T follicular helper cell (primary cell): ENCODE results near the gene LSM4.

Experiments
- DNase-seq: peaks from one replicate; pipeline ENCODE4 v3.0.0-alpha.2; 2020; ENCODE audit warnings: low read depth

Gene LSM4

DNA sequence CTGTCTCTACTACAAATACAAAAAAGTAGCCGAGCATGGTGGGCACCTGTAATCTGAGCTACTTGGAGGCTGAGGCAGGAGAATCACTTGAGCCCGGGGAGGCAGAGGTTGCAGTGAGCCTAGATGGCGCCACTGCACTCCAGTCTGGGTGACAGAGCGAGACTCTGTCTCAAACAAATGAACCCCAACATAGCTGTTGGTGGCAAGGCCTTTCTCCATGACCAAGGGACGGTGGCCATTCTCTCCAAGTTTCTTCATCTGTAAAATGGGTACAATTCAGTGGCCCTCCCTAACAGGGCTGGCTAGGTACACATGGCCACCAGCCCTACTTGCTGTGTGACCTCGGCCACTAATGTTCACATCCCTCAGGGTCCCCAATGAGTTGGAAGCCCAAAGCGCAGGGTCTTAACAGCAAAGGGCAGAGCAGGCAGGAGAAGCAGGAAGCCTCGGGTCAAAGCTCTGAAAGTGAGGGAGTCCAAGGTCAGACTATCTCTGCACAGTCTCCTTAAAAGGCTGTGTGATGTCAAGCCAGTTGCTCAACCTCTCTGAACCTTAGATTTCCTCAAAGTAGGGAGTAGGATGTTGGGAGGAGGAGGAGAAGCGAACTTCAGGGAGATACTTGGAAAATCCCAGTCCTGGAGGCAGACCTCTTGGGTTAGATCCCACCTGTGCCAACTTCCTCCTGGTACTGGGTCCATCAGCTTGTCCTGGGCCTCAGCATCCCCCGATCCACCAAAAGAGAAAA, 44.2 kb downstream of the LSM4 start:
- peak; percentile 55 for DNase-seq

DNA sequence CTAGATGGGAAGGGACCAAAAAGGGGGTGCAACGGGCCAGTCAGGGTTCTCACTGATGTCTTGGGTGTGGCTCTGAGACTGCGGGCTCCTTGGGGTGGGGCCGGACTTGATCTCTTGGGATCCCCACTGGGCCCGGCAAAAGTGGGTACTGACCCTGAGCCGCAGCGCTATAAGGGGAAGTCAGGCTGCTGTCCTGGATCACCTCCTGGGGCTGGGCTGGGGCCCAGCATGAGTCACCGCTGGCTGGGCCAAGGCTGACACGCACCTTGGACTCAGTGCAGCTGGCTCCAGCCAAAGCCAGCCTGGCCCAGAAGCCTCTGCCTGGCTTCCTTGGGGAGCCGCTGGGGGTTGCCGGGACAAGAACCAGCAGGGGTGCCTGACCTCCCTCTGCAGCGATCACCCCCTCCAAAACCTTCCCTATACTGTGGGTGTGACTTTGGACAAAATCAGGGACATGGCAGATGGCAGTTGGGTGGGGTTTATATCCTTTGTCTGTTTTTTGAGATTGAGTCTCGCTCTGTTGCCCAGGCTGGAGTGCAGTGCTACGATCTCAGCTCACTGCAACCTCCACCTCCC, 48.0 kb downstream of the LSM4 start:
- DNase-seq, result no peak

GRCh38 chr19:18274219-18274780, 48.6 kb downstream of the LSM4 start, which contains the start of gene IQCN:
Gene IQCN (minus strand): TSS chr19:18274452. CDS start chr19:18269478, 4,974 bp downstream.
- DNase-seq, result no peak

DNA sequence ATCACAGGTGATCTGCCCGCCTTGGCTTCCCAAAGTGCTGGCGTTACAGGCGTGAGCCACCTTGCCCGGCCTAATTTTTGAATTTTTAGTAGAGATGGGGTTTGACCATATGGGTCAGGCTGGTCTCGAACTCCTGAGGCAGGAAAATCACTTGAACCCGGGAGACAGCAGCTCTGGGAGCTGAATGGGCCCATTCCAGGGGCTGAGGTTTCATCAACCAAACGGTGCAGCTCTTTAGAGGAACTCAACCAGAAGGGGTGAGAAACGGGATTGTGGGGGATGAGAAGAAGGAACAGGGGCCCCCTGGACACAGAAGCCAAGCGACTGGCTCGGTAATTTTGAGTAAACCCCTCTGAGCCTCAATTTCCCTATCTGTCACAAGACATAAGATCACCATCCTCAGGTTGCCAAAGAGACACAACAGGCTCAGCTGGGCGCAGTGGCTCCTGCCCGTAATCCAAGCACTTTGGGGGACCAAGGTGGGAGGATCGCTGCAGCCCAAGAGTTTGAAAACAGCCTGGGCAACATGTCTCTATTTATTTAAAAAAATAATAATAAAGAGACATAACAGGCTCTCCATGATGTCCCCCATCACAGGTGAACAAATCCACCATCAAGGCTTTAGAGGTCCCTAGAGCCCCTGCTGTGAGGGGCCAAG, 49.2 kb downstream of the LSM4 start:
- no peak for DNase-seq

- DNase-seq, result no peak
Measured at GRCh38 chr19:18271433-18271841, 51.4 kb downstream of the LSM4 start.

DNA sequence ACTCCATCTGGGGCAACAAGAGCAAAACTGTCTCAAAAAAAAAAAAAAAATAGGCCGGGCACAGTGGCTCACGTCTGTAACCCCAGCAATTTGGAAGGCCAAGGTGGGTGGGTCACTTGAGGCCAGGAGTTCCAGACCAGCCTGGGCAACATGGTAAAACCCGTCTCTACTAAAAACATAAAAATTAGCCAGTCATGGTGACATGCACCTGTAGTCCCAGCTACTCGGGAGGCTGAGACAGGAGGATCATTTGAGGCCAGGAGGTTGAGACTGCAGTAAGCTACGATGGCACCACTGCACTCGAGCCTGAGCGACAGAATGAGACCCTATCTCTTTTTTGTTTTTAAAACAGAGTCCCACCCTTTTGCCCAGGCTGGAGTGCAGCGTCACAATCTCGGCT, 52.5 kb downstream of the LSM4 start:
- no peak for DNase-seq

- DNase-seq, result no peak
Measured at GRCh38 chr19:18269070-18269723, 53.7 kb downstream of the LSM4 start.

DNA sequence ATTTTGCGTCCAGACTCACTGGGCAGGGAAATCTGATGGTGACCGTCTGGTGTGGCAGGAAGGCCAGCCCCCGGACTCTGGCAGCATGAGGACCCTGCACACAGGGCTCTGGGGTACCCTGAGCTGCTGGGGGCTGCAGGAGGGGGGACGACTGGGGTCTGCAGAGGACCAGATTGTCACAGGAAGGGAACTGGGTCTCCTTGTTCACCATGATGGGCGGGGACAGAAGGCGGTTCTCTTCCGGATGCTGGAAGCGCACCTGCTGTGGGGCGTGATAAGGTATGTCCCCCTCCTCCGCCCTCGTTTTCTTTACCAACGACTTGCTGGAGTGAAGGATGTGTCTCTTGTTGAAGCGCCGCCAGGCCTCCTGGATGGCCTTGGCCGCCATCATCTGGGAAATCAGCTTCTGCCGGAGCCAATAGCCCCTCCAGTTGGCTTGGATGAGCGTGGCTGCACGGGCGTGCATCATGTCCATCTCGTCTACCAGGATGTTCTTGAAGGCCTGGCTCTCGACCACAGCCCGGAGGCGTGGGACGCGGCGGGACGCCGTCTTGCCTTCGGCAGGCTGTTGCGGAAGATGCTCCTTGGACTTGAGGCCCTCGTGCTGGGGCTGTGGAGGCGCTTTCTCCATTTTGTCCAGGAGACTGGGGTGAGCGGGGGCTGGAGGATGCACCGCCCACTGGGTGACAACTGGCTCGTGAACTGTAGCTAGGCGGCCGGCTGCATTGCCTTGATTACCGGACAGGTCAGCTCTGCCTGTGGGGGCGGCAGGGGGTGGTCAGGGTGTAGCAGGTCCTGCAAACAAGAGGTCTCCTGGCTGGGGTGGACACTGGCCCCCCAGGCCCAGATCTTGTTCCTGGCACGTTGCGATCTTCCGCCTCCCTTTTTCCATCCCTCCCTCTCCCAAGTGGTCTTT, 55.8 kb downstream of the LSM4 start:
- DNase-seq, result no peak

DNA sequence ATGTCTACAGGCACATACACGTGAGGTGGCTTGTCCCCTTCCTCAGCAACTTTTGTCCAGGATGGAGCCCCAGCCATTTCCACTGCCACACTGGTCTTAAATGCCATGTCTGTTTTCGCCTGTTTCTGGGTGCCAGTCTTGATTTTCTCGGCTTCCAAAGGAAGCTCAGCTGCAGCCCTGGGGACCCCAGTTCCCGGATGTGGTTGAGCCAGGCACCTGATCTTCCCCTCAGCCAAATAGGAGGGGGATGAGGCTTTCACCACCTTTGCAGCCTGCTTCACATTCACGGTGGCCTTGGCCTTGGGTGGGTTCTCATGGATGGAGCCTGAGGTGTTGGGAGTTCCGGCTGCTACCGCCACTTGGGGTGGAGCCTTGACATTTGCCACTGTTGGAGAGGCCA, 57.3 kb downstream of the LSM4 start:
- no peak for DNase-seq

DNA sequence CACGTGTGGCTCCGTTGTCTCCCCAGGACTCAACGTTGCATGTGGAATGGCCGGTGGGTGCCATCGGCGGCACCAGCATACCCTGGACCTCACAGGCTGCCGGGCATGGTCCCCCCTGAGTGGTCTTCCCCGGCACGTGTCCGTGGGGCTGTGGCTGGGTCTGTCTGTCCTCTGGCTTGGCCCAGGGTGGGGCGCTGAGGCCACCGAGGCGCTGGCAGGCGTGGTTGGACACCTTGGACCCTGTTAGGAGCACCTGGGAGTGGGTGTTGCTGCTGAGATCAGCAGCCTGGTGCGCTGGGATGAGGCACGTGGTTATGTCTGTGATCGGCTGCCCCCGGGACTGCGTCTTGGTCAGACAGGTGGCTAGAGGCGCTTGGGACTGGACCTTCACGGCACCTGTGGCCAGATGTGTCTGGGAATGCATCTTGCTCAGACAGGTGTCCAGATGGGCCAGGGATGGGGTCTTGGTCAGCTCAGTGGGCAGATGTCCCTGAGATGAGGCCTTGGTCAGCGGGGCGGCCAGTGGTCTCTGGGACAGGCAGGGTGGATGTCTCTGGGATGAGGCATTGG, 57.8 kb downstream of the LSM4 start:
- DNase-seq, result no peak

DNA sequence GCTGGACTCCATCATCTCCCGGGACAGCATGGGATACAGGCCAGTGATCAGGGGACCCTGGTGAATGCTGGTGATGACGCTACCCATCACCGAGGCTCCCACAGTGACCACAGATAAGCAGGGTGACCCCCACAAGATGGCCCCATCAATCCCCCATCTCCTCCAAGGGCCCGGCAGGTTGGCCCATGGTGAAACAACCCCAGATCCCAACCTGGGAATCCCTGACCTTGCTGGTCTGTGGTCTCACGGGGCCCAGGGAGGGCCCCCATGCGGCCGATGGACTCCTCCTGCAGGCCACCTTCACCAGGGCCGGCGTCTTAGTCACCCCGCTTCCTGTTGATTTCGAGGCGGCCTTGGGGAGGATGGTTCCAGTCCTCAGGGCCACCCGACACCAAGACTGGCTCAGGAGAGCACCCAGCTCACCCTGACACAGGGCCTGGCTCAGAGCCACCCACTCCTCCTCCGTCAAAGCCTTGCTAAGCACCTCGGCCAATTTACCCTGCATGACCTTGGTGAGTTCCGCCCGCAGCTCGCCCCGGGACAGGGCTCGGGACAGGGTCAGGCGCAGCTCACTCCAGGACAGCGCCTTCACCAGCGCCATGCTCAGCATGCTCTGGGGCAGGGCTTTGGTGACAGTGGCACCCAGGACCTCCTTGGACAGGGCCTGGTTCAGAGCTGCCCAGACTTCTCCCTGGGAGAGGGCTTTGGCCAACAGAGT, 58.6 kb downstream of the LSM4 start:
- no peak for DNase-seq

DNA sequence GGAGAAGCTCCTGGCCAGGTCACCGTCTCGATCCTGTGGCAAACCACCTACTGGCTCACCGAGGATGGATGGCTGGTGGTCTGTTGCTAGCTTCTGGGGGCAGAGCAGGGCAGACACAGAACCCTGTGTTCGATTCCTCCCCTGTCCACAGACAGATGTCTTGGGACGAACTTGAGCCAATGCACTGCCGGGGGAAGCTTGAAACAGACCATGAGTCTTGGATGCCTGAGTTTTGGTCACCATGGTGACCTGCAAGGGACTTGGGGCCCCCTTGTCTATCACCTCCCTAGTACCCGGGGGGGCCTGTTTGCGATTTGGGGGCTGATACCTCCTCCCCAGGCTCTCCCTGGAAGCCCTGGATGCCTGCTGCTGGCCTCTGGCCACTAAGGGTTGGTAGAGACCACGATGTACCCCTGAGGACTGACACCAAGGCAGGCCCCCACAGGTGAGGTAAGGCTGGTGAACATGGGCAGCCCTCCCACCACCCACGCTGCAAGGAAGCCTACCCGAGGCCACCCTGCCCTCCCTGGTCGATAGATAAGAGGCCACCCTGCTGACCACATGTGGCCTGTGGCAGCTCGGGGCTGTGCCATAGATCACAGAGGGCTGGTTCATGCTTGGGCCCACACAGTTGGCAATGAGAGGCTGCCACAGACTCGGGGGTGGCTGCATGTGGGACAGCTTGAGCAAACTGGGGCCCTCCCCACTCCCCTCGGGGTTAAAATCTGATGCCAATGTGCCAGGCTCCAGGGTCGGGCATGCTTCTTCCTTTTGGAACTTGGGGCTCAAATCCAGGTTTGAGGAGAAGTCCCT, 59.3 kb downstream of the LSM4 start:
- DNase-seq, result no peak

DNA sequence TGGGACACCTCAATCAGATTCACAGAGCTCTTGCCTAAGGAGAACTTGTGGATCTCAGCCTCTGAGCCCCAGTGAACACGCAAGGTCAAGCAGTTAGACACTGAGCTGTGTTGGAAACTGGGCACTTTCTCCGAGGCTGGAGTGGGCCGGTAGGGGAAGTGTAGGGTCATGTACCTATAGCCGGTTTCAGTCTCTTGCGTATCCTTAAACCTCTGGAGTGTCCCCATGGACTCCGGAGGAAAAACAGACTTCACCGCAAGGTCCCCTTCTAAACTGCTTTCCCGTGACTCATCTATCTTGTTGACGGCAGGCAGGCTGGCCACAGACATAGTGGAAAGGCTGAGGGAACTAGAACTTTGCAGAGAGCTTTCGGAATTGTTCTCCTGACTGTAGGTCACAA, 60.0 kb downstream of the LSM4 start:
- DNase-seq, result no peak

DNA sequence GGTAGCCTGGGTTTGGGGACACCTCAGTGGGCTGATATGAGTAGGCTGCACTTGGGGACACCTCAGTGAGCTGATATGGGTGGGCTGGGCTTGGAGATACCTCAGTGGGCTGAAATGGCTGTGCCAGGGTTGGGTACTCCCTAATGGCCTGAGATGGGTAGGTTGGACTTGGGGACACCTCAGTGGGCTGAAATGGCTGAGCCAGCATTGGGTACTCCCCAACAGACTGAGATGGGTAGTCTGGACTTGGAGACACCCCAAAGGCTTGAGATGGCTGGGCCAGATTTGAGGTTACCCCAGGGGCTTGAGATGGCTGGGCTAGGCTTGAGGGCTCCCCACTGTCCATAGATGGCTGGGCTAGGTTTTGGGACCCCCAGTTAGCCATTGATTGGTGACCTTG, 60.7 kb downstream of the LSM4 start:
- DNase-seq, result no peak

GRCh38 chr19:18261474-18261873, 61.4 kb downstream of the LSM4 start:
- DNase-seq, result no peak

DNA sequence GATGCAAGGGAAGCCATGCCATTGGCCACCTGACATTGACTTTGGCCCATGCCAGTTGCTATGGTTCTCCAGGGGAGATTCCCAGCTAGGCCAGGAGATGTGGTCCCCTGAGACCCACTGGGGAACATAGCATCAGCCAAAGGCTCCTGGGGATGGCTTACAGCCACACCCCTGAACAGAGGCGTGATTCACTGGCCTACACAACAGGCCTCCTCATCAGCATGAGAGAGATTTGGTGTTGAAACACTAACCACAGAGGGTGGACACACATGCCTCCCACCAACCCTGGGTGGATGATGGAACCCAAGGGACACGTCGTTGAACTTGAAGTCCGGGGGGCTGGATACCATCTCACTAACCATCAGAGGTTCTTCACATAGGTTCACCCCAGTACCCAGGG, 63.0 kb downstream of the LSM4 start:
- no peak for DNase-seq

GRCh38 chr19:18257503-18258470, 65.1 kb downstream of the LSM4 start:
- DNase-seq, result no peak
